Measurements from ENCODE around the gene ADORA1. TPM values are rescaled to one million over a fixed set of nuclear protein-coding genes. Genes with fewer than 3 reads are reported as not detected.

ADORA1 gene
- total and polyA plus RNA-seq, 2 donors from 2014 or later, result 4.9 to 21.2 TPM

GRCh38 chr1:203207751-203208150, 80.2 kb downstream of the ADORA1 start:
- intact Hi-C loops (cut with DNase I), result no loop called here

GRCh38 chr1:203208181-203208580, 80.7 kb downstream of the ADORA1 start:
- no peak overlapping the region for H3K27ac ChIP-seq (ENCODE audit: low read depth in 2 of 2, low read length in 2 of 2)
- FAIRE-seq (no peak), DNase-seq (no peak)
- no peaks in the 10 kb centered on the region for H3K9me3 ChIP-seq (ENCODE audit: control insufficient read depth in 2 of 3, insufficient read depth in 1 of 3, low read length in 3 of 3)
- TF ChIP-seq, protein P1, sequence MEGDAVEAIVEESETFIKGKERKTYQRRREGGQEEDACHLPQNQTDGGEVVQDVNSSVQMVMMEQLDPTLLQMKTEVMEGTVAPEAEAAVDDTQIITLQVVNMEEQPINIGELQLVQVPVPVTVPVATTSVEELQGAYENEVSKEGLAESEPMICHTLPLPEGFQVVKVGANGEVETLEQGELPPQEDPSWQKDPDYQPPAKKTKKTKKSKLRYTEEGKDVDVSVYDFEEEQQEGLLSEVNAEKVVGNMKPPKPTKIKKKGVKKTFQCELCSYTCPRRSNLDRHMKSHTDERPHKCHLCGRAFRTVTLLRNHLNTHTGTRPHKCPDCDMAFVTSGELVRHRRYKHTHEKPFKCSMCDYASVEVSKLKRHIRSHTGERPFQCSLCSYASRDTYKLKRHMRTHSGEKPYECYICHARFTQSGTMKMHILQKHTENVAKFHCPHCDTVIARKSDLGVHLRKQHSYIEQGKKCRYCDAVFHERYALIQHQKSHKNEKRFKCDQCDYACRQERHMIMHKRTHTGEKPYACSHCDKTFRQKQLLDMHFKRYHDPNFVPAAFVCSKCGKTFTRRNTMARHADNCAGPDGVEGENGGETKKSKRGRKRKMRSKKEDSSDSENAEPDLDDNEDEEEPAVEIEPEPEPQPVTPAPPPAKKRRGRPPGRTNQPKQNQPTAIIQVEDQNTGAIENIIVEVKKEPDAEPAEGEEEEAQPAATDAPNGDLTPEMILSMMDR (IDR thresholded peaks at IDR 0.05; ENCODE audit: borderline replicate concordance, extremely low read depth, insufficient read depth), result no peak
- H3K4me1 ChIP-seq (ENCODE audit: control insufficient read depth in 2 of 3, insufficient read depth in 2 of 3, low read depth in 1 of 3, low read length in 3 of 3), result no peaks in the 10 kb centered on the region
- no peak overlapping the region for H3K4me3 ChIP-seq (ENCODE audit: low read length in 3 of 3)
- no peaks in the 10 kb centered on the region for H3K36me3 ChIP-seq (ENCODE audit: control insufficient read depth in 2 of 3, insufficient read depth in 3 of 3, low read length in 3 of 3)
- no peaks in the 10 kb centered on the region for H3K27me3 ChIP-seq (ENCODE audit: control insufficient read depth, insufficient read depth, low read length)
- H3K9ac ChIP-seq (ENCODE audit: low read length in 3 of 3), result no peak overlapping the region
- intact Hi-C loops (cut with DNase I), result no loop called here

More at GRCh38 chr1:203207751-203208150, 80.2 kb downstream of the ADORA1 start:
- Histone ChIP-seq H3K9ac (ENCODE audit: low read length in 3 of 3) (no peak overlapping the region), H3K36me3 (ENCODE audit: control insufficient read depth in 2 of 3, insufficient read depth in 3 of 3, low read length in 3 of 3) (no peaks in the 10 kb centered on the region), H3K9me3 (ENCODE audit: control insufficient read depth in 2 of 3, insufficient read depth in 1 of 3, low read length in 3 of 3) (no peaks in the 10 kb centered on the region), H3K4me3 (ENCODE audit: low read length in 3 of 3) (no peak overlapping the region), H3K27ac (ENCODE audit: low read depth in 2 of 2, low read length in 2 of 2) (no peak overlapping the region), H3K4me1 (ENCODE audit: control insufficient read depth in 2 of 3, insufficient read depth in 2 of 3, low read depth in 1 of 3, low read length in 3 of 3) (no peaks in the 10 kb centered on the region), H3K27me3 (ENCODE audit: control insufficient read depth, insufficient read depth, low read length) (no peaks in the 10 kb centered on the region)
- TF ChIP-seq, protein P1 (IDR thresholded peaks at IDR 0.05; ENCODE audit: borderline replicate concordance, extremely low read depth, insufficient read depth), result no peak
- no peak for DNase-seq
- FAIRE-seq, result no peak

DNA sequence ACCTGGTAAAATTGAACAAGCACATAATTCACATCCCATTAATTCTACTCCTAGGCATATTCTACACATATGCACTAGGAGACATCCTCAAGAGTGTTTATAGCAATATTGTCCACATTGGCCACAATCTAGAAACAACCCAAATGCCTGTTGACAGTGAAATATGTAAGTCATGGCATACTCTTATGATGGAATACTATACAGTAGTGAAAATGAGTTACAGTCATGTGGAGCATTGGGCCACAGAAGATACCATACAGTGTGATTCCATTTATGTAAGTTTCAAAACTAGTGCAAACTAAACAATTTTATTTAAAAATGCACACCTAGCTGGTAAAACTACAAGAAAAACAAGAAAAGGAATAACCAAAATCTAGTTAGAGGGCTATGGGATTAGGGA, 82.8 kb downstream of the ADORA1 start:
- TF ChIP-seq, protein P1 (IDR thresholded peaks at IDR 0.05; ENCODE audit: borderline replicate concordance, extremely low read depth, insufficient read depth), result no peak
- H3K4me3 ChIP-seq (ENCODE audit: low read length in 3 of 3), result no peak overlapping the region
- FAIRE-seq (no peak), DNase-seq (no peak)
- H3K27ac ChIP-seq (ENCODE audit: low read depth in 2 of 2, low read length in 2 of 2), result no peak overlapping the region
- H3K27me3 ChIP-seq (ENCODE audit: control insufficient read depth, insufficient read depth, low read length), result no peaks in the 10 kb centered on the region
- intact Hi-C loops (cut with DNase I), result no loop called here
- no peaks in the 10 kb centered on the region for H3K9me3 ChIP-seq (ENCODE audit: control insufficient read depth in 2 of 3, insufficient read depth in 1 of 3, low read length in 3 of 3)
- no peaks in the 10 kb centered on the region for H3K4me1 ChIP-seq (ENCODE audit: control insufficient read depth in 2 of 3, insufficient read depth in 2 of 3, low read depth in 1 of 3, low read length in 3 of 3)
- no peaks in the 10 kb centered on the region for H3K36me3 ChIP-seq (ENCODE audit: control insufficient read depth in 2 of 3, insufficient read depth in 3 of 3, low read length in 3 of 3)
- no peak overlapping the region for H3K9ac ChIP-seq (ENCODE audit: low read length in 3 of 3)

- Histone ChIP-seq H3K9me3 (ENCODE audit: control insufficient read depth in 2 of 3, insufficient read depth in 1 of 3, low read length in 3 of 3) (no peaks in the 10 kb centered on the region), H3K9ac (ENCODE audit: low read length in 3 of 3) (no peak overlapping the region), H3K4me1 (ENCODE audit: control insufficient read depth in 2 of 3, insufficient read depth in 2 of 3, low read depth in 1 of 3, low read length in 3 of 3) (no peaks in the 10 kb centered on the region), H3K36me3 (ENCODE audit: control insufficient read depth in 2 of 3, insufficient read depth in 3 of 3, low read length in 3 of 3) (no peaks in the 10 kb centered on the region), H3K4me3 (ENCODE audit: low read length in 3 of 3) (no peak overlapping the region), H3K27ac (ENCODE audit: low read depth in 2 of 2, low read length in 2 of 2) (no peak overlapping the region), H3K27me3 (ENCODE audit: control insufficient read depth, insufficient read depth, low read length) (no peaks in the 10 kb centered on the region)
- TF ChIP-seq, protein P1 (IDR thresholded peaks at IDR 0.05; ENCODE audit: borderline replicate concordance, extremely low read depth, insufficient read depth), result no peak
- DNase-seq, result no peak
- intact Hi-C loops (cut with DNase I), result no loop called here
- no peak for FAIRE-seq
Measured at GRCh38 chr1:203210988-203211387, 83.5 kb downstream of the ADORA1 start.
